RKO (cell line): ENCODE results near the gene ANKH.

Experiments used
- DNase-seq: peaks from one replicate; pipeline ENCODE4 v3.0.0-alpha.2; 2016; ENCODE audit warnings: low spot score

Gene ANKH

GRCh38 chr5:14713476-14714390 is 157.8 kb downstream of the ANKH start:
- no peak for DNase-seq

- DNase-seq: no peak
Observed at GRCh38 chr5:14712666-14713065, 158.9 kb downstream of the ANKH start.

- no peak for DNase-seq
Observed at GRCh38 chr5:14712131-14712530, 159.4 kb downstream of the ANKH start.

GRCh38 chr5:14710313-14710994 is 161.1 kb downstream of the ANKH start:
- no peak for DNase-seq

- no peak for DNase-seq
Observed at GRCh38 chr5:14708551-14708950, 163.0 kb downstream of the ANKH start.

GRCh38 chr5:14707811-14708390 is 163.7 kb downstream of the ANKH start:
- DNase-seq: no peak

GRCh38 chr5:14706615-14707021 is 165.0 kb downstream of the ANKH start:
- no peak for DNase-seq

GRCh38 chr5:14705556-14705955 is 166.0 kb downstream of the ANKH start:
- DNase-seq: no peak

- no peak for DNase-seq
Observed at GRCh38 chr5:14702238-14702839, 169.2 kb downstream of the ANKH start.

- DNase-seq: no peak
Observed at GRCh38 chr5:14701556-14701955, 170.0 kb downstream of the ANKH start.

- no peak for DNase-seq
Observed at GRCh38 chr5:14700478-14701436, 170.8 kb downstream of the ANKH start.

- no peak for DNase-seq
Observed at GRCh38 chr5:14699807-14700400, 171.7 kb downstream of the ANKH start.

GRCh38 chr5:14699159-14699558 is 172.4 kb downstream of the ANKH start:
- no peak for DNase-seq

- DNase-seq: no peak
Observed at GRCh38 chr5:14698495-14698894, 173.1 kb downstream of the ANKH start.

- DNase-seq: no peak
Observed at GRCh38 chr5:14696851-14697250, 174.7 kb downstream of the ANKH start.

GRCh38 chr5:14696057-14696456 is 175.5 kb downstream of the ANKH start:
- DNase-seq: no peak

- no peak for DNase-seq
Observed at GRCh38 chr5:14695152-14695551, 176.4 kb downstream of the ANKH start.

GRCh38 chr5:14693070-14693469 is 178.5 kb downstream of the ANKH start:
- DNase-seq: no peak

- no peak for DNase-seq
Observed at GRCh38 chr5:14687023-14687665, 184.4 kb downstream of the ANKH start.

- no peak for DNase-seq
Observed at GRCh38 chr5:14686517-14686916, 185.1 kb downstream of the ANKH start.
